Astrocyte (in vitro differentiated cells and primary cell): ENCODE measurements around the gene ARMC9.

Experiments used
- CTCF ChIP-seq: IDR thresholded peaks from 2 replicates; pipeline ENCODE4 v1.5.1; 2011; ENCODE audit warnings: low read depth, mild to moderate bottlenecking, inconsistent platforms, low read length, moderate library complexity; ENCODE audit not compliant: insufficient read depth
- EZH2 ChIP-seq: IDR thresholded peaks from 2 replicates; pipeline ENCODE4 v1.6.1; 2012; ENCODE audit warnings: mild to moderate bottlenecking, low read length, inconsistent platforms; ENCODE audit not compliant: insufficient read depth

- TF ChIP-seq CTCF: no peak
- TF ChIP-seq EZH2: no peak
These were observed at the start of gene ARMC9 for GRCh38 chr2:231198291-231199173.
